Amniotic stem cell (primary cell): ENCODE measurements around the gene IL32.

Source experiments
- DNase-seq: peaks from one replicate; lab custom pipeline; 2025; lab: John Stamatoyannopoulos, UW

Gene IL32

DNA sequence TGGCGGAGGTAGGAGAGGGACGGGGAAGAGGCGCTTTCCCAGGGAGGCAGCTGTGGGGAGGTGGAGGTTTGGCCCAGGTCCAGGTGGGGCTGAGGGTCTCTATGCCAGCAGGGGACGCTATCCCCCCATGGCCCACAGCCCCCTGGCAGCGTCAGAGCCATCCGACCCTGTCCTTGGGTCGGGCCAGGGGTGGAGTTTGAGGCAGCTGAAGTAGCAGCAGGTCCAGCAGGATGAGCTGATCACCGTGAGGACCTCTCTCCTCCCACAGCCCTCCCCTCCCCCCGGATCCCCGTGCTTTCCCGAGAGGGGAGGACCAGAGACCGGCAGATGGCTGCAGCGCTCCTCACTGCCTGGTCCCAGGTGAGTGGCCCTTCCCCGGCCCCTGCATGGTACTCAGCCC, 50.1 kb downstream of the IL32 start:
- DNase-seq: no peak

- no peak for DNase-seq
Measured at GRCh38 chr16:3118204-3118790, 52.9 kb downstream of the IL32 start.

- no peak for DNase-seq
Measured at GRCh38 chr16:3118846-3119245, 53.4 kb downstream of the IL32 start.
